ENCODE results near the gene CLINT1.

The CLINT1 gene

DNA sequence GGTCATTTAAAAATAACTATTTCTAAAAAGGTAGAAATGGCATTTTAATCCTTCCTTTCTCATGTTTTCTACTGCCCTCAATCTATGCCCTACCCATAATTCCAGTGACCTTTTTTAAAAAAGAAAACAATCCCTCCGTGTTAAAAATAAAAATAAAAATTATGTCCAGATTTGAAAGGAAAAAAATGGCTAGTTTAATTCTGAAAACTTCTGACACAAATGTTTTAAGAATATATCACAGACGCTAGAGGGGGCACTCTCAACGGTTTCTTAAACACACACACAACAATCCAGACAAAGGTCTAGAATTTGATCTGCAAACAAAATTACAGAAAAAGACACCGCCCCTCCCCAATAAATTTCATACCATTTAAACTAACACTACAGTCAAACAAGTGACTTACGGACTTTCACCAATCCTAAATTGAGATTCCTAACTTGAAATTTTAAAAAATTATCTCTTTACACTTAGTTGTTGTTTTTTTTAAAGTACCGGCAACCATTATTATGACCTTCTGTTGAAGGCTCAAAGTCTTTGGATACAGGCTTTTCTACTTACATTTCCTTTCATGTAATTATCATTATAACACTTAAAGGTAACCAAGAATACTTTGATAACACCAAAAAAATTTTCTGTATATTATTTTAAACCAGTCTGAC is 38.2 kb downstream of the CLINT1 start:
- DNase-seq (ENCODE audit: low spot score) = peak; percentile 52

DNA sequence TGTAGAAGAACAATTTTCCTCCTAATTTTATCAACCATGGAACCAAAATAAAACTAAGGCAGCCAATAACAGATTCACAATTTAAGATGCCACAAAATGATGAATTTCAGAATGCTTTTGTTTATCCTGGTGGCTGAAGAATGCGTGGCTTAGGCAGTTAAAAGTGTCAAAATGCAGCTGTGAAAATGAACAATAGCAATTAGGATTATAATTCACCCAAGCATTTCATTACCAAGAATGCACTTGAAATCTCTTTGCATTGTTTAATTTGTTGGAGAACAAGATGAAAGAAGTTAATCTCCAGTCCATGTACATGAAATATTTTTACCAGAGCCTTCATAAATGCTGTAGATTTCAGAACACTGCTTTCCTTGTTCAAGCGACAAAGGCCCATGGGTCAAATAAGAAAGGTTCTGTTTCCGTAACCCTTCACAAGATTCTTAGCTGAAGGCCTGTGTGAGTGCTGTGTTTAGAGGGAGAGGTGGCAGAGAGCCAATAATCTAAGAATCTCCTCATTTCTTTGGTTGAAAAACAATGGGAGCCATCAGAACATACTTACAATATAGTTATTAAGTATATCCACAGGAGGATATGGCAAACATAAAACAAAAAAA is 39.3 kb downstream of the CLINT1 start:
- DNase-seq (ENCODE audit: low spot score) = no peak

DNA sequence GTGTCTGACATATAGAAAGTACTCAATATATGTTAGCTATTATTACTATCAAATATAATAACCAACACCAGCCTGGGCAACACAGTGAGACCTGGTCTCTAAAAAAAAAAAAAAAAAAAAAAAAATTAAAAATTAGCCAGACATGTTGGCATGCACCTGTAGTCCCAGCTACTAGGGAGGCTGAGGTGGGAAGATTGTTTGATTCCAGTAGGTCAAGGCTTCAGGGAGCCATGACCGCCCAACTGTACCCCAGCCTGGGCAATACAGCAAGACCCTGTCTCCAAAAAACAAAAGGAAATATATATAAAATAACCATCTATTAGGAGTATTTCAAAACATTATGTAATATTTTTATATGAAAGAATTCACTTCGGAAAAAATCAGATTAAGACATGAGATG is 40.6 kb downstream of the CLINT1 start:
- no peak for DNase-seq (ENCODE audit: low spot score)

DNA sequence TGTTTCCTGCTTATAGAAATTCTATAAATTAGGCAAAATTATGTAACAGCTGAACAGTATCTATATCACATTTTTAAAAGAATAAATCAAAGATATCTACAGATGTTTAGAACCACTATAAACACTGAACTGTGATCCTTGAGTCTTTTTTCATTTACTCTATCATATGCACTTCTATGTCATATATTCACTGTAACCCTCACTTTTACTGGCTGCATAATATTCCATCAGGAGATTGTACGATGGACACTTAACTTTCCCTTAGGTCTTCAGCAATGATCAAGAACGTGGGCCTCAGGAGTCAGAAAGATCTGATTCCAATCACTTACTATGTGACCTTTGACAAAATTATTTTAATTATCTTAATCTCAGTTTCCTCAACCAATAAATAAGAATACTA is 41.0 kb downstream of the CLINT1 start:
- no peak for DNase-seq (ENCODE audit: low spot score)

DNA sequence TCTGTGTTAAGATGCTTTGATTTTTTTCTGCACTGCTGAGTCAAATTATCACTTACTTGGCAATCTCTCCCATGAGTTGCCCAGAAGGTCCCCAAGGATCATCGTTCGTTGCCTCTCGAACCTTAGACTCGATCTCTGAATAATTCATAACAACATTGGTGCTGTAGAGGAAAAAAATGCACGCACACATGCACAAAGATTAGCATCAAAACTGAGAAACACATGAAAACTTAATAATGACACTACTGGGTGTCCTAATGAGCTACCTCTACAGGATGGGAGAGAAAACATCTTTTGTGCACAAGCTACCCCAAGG is 41.6 kb downstream of the CLINT1 start:
- DNase-seq (ENCODE audit: low spot score) = no peak

DNA sequence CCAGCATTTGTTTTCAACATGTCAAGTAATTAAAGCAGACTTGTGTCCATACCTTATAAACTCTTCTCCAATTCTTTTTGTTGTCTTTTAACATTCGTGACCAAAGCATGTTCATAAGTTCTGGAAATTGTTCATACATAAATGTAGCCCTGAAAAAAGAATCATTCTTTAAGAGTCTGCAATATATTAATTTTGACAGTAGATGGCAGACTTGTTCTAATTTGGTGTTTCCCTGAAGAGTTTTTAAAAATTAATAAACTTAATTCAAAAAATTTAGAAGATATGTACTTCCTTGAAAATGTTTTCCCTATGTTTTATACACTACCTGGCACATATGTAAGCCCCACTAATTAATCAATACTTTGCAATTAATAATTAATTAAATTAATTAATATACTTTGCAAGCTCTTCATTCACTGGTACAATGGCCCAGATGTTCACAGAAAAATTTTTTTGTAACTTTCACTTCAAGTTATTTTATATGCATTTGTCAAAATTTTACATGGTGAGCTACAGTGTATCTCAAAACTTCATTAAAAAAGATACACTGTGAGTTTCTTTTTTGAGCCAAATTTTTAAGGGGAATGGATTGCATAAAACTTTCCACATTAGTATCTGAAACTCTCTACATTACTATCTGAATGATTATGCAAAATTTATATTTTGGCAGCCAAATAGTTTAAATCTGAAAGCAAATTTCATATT is 42.1 kb downstream of the CLINT1 start:
- DNase-seq (ENCODE audit: low spot score) = peak; percentile 25

DNA sequence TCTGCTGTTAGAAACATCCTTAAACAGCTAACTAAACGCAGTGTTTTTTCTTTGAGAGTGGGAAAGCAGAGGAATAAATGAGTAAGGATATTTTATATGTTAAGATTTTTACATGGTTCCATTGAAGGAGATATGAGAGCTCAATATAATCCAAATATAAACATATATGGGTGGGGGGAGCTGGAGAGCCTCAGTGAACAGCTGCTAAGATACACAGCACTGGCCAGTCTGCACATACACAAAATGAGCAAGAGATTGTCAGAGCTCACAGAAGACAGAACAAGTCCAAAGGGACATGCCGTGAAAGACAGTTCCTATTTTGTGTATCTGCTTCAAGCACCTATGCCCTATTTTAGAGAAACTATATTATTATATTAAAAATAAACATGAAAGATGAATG is 46.9 kb downstream of the CLINT1 start:
- no peak for DNase-seq (ENCODE audit: low spot score)

DNA sequence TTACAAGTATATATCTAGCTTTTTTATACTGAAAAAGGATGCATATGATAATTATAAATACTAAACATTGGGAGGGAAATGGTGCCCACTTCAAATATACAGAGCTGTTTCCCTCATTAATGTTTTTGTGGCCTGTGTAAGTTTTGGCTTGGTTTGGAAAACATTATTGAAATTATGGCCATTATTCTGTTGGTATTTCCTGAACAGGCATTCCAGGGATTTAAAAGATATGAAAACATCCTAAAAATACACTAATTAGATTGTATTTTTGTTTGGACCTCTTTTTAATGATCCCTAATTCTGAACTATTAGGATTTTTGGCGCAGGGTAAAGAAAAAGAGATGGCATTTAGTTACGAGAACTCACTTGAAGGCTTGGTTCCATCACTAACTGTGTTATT is 50.9 kb downstream of the CLINT1 start:
- DNase-seq (ENCODE audit: low spot score) = no peak

DNA sequence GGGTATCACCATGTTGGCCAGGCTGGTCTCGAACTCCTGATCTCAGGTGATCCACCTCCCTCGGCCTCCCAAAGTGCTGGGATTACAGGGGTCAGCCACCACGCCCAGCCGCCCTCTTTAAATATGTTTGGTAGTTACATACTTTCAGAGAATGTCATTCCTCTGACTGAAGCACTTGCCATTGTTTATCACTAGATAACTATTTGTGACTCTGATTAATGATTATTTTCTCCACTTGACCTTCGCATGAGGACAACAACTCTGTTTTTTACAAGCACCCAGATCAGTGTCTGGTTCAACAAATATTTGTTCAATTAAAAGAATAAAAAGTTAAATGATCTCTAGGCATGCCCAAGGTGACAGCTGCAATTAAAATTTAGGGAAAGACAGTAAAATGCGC is 56.2 kb downstream of the CLINT1 start:
- DNase-seq (ENCODE audit: low spot score) = no peak

DNA sequence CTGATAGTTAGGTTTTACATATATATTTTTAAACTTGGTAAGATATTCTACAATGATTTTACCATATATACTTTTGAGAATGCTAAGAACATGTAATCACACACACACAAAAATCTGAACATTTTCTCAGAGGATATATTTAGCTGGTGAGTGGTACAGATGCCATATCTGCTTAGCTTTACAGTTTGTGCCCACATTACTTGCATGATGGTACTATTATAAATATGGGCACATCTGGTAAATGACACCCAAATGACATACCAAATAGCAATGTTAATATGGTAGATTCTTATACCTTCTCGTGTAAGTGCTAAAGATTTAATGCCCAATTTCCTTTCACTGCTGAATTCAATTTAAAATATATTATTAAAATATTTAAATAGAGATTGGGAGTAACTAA is 58.8 kb downstream of the CLINT1 start:
- DNase-seq (ENCODE audit: low spot score) = no peak

DNA sequence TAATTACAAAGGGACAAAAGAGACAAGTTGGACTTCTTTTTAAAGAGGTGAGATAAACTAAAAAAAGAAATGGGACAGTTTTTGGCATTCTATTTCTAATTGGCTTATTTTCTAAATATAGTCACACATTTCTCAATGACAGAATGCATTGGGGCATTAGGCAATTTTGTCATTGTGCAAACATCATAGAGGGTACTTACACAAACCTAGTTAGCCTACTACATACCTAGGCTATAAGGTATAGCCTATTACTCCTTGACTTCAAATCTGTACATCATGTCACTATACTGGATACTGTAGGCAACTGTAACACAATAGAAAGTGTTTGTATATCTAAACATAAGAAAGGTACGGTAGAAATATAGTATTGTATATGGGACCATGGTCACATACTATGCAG is 59.4 kb downstream of the CLINT1 start:
- DNase-seq (ENCODE audit: low spot score) = no peak

DNA sequence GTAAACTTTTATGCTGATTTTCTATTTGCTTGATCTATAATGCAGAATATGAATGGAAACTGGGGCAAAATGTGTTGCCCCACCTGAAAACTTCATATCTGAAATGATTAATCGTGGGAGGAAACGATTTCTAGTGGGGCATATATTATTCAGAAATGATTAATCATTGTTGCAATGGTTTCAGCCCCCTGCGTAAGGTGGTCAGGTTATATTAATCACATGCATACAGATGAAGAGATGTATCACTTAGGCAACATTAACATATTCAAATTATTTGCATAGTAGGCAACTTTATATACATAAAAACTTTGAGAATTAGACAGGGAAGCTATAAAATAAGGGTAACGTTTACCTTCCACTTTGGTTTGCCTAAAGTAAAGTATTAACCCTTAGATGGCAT is 65.6 kb downstream of the CLINT1 start:
- no peak for DNase-seq (ENCODE audit: low spot score)

DNA sequence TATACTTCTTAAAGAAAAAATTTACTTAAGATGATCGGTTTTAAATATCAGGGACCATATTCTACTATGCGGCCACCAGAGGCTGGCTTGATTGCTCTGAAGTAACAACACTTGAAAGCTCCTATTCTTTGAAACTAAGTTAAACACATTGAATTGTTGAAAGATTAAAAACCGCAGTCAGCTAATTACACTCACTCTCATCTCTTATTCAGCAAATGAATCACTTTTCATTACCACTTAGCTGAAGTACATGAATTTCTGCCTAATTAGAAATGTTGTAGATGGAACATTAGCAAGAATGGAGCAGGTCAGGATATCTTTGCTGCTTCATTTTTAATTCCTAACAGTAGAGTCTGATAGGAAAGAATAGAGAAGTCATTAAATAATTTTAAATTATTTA is 73.1 kb downstream of the CLINT1 start:
- no peak for DNase-seq (ENCODE audit: low spot score)

DNA sequence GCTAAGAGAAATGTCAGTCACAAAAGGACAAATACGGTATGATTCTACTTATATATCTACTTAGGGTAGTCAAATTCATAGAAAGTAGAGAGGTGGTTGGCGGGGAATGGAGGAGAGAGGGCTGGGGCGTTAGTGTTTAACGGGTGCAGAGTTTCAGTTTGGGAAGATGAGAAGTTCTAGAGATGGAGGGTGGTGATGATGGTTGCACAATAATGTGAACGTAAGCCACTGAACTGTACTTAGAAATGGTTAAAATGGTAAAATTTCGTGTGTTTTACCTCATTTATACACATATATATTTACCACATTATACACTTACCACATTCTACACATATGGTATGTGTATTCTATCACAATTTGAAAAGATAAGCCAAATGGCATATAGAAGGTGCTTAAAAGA is 79.7 kb downstream of the CLINT1 start:
- no peak for DNase-seq (ENCODE audit: low spot score)

DNA sequence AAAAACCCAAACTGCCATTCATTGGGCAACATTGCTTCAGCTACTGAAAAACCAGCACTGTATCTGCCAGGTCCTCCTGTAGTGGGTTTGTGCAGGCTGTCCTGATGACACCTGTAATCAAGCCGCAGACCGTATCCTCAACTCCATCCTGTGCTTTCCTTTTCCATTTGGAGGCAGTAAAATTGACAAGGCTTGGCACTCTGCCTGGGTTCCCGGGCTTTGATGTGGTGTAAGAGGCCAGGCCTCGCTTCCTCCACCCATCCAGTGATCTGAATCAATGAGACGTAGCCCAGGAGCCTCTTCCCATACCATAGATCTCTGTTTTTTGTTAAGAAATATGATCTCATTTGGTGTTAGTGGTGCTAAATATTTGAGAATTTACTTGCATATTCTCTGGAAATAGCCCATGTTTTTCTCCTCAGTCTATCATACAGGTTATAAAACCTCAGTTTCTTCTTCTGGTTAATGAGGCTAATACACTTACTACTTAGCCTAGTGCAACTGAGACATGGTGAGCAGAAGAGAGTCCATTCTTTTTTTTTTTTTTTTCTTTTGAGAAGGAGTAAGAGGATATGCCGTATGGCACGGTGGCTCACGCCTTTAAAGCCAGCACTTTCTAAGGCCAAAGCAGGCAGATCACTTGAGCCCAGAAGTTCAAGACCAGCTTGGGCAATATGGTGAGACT is 80.7 kb downstream of the CLINT1 start:
- DNase-seq (ENCODE audit: low spot score) = peak; percentile 6

DNA sequence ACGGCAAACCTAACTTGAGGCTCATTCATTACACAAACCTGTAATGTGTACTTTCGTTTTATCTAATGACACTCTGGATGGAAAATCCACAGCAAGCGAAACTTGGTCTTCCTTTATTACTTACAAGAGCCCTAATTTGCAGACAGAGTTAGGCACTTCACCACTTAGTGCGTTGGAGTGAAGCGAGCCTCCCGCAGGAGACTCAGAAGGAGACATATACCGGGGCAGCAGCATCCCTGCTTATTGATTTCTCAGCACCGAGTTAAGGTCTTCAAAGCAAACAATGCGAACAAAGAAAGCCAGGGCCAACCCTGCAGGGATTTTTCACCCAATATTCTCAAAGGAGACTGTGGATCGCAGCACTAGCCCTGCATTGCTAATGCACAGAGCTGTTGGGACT is 86.8 kb downstream of the CLINT1 start:
- no peak for DNase-seq (ENCODE audit: low spot score)

DNA sequence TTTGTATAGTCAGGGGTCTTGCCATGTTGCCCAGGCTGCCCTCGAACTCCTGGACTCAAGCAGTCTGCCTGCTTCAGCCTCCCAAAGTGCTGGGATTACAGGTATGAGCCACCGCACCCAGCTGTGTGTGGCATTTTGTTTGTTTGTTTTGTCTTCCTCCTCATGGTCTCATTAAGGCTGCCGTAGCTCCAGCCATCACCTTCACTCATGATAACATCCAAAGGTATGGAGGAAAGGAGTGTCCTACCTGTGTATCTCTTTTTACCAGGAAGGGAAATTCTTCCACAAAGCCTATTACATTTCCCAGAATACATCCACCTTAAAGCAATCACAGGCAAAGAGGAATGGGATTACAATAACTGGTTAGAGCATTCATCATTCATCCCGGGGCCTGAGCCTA is 88.3 kb downstream of the CLINT1 start:
- no peak for DNase-seq (ENCODE audit: low spot score)

DNA sequence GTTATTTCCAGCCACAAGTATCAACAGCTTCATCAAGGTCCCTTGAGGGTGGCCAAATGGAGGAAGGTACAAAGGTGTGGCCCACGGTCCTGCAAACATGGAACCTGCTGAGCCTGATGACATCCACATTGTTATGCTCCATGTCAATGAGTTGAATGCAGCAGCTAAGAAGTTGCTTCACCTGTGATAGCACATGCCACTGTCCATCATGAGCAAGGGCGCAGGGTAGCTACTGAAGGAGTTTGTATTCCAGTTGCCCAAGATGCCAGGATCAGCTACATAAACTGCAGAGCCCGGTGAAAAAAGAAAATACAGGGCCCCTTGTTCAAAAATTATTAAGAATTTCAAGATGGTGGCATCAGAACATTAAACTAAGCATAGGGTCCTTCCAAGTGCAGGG is 91.3 kb downstream of the CLINT1 start:
- no peak for DNase-seq (ENCODE audit: low spot score)

DNA sequence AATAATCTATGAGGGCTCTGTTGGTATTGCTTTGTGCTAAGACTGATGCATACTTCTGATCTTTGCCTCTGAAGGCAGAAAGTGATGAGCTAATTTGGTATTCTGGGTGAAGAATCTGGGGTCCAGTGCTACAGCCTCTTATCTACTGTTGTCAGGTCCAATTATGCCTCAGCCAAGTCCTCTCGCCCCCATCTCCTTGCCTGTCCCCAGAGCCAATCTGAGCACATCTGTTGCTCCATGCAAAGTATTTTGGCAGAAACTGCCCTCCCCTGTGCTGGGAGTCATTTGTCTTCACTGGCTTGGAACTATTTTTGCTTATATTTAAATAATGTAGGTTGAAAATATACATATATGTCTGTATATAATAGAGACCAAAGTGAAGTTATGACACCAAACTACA is 92.0 kb downstream of the CLINT1 start:
- no peak for DNase-seq (ENCODE audit: low spot score)

DNA sequence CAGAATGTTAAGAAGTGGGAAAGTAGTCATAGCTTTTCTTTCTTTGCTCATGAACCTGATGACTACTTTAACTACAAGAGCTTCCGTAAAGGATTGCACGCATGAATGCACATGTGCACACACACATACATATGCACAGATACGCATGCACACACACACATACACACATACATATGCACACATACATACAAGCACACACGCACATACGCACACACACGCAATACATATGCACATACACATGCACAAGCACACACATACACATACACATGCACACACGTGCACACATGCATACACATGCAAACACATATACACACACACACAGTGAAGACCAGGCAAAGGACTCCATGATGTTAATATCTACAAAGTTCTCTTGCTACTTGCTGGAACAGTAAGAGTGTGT is 92.5 kb downstream of the CLINT1 start:
- DNase-seq (ENCODE audit: low spot score) = no peak

DNA sequence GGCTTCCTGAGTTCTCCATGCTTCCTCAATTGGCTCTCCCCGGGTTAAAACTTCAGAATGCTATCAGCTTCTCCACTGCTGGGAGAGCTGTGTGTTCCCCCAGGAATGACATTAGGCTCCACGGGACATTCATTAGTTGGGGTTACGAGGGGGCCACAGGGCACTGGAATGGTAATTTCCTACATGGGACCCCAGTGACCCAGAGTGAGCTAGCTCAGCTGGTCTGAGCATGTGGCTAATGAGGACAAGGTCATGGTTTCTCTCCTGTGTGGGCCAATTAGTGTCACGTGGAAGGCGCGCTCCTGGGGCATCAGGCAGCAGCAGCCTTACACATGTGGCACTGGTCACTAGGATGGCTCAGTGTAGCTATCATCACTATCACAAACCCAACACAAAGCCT is 94.4 kb downstream of the CLINT1 start:
- DNase-seq (ENCODE audit: low spot score) = no peak

DNA sequence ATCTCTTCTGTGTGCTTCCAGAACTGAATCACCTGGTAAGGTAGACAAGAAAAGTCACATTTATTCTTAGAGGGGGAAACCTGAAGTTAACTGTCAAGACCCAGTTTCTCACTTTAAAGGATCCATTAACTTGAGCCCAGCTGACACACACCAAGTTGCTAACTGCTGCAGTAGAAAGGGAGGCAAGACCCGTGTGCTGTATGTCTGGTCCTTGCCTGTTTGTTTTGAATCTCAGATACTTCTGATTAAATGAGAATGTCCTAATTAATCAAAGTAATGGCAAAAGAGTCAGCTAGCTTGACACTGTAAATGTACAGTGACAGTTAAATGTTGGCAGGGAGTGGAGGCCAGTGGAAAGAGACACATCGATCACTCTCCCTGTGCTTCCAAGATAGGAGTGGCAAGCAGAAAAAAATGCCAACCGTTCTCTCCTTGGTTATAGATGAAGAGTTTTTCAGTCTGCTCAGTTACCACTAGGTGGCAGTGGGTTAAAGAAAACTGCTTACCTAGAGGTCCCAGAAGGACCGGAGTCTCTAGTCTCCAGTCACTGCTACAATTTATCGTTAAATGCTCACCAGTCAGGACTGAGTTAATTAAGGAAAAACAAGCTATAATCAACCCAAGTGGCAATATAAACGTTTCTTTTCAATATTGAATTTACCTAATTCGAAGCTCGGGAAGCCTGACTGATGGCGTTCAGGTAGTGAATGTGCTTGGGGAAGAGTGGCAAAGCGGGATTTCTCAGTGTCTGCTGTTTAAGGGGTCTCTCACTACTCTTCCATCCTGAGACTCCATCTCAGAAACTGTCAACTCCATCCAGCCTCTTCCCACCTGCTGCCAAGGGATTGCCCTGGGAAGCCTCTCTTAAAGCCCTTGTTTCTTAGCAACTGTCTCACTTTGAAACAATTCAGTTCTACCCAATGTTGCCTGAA is 97.0 kb downstream of the CLINT1 start:
- DNase-seq (ENCODE audit: low spot score) = peak; percentile 82
